HG03342 (cell line): ENCODE data around the gene PSMD14.

Experiments
- ATAC-seq: cut with Tn5 transposase; IDR thresholded peaks from one replicate; pipeline ENCODE4 v1.9.1; 2021; ENCODE audit warnings: mild to moderate bottlenecking, moderate library complexity; ENCODE audit not compliant: unreplicated experiment

PSMD14 gene

DNA sequence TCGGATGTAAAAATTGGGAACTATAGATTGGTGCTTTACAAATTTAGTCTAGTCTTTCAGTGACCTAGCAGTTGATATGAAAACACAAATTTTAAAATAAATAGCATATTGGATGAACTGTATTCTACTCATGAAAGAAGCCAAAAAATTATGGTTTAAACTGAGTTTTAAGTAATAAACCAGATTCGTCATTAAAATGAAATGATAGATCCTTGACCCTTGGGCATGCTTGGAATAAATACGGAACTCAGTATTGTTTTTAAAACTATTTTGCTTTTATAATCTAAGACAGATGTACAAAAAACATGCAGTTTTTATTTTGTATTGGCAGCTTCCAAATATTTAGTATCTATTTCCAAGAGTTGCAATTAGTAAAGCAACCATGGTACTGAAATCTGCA lies 73.3 kb downstream of the PSMD14 start:
- no peak for ATAC-seq

- no peak for ATAC-seq
Observed at GRCh38 chr2:161382747-161383146, 74.5 kb downstream of the PSMD14 start.

- peak; percentile 87 for ATAC-seq
Observed at GRCh38 chr2:161384864-161385263, 76.6 kb downstream of the PSMD14 start.

DNA sequence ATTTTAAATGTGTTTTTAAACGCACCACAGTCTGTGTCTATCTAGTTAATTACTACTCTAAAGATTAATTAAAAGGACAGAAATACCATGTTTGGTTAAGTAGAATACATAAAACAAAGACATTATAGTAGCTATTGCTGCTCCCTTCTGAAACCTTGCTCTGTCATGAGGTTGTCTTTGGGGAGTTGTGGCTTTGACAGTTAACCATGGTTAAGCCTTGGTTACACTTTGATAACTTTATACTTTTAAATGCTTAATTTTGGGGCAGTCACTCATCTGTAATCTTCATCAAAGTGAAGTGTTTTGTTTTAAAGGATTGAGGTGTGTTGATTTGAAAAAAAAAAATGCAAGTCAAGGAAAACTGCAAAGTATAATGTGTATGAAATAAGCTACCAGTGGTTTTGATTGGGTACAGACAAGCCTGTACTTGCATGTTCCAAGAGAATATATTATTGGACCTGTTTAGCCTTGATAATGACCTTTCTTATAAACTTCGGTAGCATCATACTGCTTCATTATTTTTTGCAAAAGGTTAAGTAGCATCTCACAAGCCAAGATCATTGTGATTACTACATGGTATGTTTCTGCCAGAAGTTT lies 78.1 kb downstream of the PSMD14 start:
- ATAC-seq: peak; percentile 61

GRCh38 chr2:161388146-161388779 lies 80.0 kb downstream of the PSMD14 start:
- ATAC-seq: no peak

DNA sequence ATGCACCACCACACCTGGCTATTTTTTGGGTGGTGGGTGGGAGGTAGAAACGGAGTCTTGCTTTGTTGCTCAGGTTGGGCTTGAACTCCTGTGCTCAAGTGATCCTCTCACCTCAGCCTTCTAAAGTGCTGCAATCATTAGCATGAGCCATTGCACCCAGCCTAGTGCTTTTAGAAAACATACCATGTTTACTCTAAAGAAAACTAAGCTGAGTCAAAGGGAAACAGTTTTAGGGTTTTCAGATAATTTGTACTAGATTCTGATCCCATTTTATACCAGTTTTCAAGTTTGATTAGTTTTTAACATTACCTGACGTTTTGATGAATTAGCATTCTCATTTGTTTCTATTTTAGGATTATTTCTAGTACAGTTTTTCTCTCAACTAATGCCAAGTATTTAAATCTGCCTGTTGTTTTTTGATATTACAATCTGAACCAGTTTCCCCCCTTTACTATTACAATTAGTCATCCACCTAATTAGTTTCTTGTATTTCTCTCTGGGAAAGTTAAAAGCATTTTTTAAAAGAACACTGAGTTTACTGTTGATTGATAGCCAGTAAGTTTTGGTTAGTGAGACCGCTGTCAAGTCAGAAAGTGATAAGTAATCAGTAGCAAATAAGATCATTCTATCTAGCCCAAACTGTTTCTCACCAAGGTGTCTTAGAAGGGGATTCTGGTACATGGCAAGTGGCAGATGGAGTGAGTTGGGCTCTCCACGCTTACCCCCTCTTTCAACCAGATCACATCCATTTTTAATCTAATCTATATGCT lies 83.7 kb downstream of the PSMD14 start:
- no peak for ATAC-seq

- no peak for ATAC-seq
Observed at GRCh38 chr2:161400076-161400475, 91.9 kb downstream of the PSMD14 start.

GRCh38 chr2:161402297-161402696 lies 94.1 kb downstream of the PSMD14 start:
- no peak for ATAC-seq

GRCh38 chr2:161406316-161406715 lies 98.1 kb downstream of the PSMD14 start:
- ATAC-seq: no peak

GRCh38 chr2:161407597-161407996 lies 99.4 kb downstream of the PSMD14 start:
- no peak for ATAC-seq

DNA sequence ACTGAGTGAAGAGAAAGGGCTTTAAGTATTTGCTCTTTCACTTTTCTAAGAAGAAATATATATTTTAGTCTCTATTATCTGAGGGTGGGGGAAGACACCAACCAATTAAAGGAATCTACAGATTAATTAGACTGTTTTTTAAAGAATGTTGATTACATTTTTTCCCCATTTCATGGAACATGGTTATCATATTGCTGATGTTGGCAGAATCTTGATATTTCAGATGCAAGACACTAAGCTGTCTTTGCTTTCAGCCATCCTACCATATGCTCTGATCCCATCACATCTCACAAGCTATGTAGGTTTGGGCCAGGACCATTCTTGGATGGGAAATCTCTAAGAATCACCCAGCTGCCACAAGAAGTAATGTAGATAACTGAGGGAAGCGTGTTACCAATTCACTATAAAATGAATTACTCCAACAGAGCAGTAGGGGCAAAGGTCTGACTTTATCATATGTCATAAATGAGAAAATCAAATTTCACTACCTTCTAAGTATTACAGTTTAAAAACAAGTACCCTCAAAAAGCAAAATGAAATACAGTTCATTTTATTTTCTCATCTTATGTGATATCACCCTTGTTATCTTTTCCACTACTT lies 101.2 kb downstream of the PSMD14 start:
- ATAC-seq: no peak

DNA sequence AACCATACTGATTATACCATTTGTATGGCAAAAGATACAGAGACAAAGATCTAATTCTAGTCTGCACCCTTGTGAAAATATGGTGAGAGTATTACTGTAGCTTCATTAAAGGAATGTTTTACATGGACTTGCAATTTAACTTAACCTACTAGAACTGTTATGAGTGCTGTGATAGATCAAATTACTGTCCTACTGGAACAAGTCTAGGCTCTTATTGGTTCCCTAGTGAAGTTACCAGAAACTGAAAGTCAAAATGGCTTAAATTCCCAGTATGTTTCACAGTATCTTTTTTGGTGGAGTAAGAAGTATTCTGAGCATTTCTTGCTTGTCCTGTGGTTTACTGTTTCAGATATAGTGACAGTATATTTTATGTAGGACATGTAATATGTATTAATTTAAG lies 104.1 kb downstream of the PSMD14 start:
- no peak for ATAC-seq

GRCh38 chr2:161414042-161415033 lies 106.1 kb downstream of the PSMD14 start:
- peak; percentile 33 for ATAC-seq

- no peak for ATAC-seq
Observed at GRCh38 chr2:161415034-161415986, 107.1 kb downstream of the PSMD14 start.

- ATAC-seq: no peak
Observed at GRCh38 chr2:161415987-161416707, 107.9 kb downstream of the PSMD14 start, which contains the start of gene TBR1. TBR1 (plus strand) TSS chr2:161416297; CDS start chr2:161416411, 114 bp downstream.

DNA sequence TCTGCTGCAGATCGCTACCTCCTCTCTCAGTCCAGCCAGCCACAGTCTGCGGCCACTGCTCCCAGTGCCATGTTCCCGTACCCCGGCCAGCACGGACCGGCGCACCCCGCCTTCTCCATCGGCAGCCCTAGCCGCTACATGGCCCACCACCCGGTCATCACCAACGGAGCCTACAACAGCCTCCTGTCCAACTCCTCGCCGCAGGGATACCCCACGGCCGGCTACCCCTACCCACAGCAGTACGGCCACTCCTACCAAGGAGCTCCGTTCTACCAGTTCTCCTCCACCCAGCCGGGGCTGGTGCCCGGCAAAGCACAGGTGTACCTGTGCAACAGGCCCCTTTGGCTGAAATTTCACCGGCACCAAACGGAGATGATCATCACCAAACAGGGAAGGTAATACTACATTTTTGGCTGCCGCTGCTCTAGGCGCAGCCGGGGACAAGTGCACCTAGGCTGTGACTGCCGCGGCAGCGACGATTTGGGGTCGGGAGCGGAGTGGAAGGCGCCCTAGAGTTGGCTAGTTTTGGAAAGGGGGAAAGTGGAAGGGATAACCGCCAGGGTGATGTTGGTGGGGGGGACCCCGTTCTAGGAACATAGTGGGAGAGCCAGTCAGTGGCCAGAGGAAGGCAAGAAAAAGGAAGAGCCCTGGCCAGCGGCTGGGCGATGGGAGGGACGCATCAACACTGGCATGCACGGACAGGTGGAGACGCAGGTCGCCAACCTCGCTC lies 108.6 kb downstream of the PSMD14 start:
- ATAC-seq: no peak

GRCh38 chr2:161417438-161418274 lies 109.4 kb downstream of the PSMD14 start:
- ATAC-seq: no peak
